Measurements from ENCODE around the gene TMEM59L. TPM values are rescaled to one million over a fixed set of nuclear protein-coding genes. Genes with fewer than 3 reads are reported as not detected.

Gene TMEM59L
- total and polyA plus RNA-seq, 2 donors (not counting 1 experiment from before 2014, with no cell fraction given) = not detected

DNA sequence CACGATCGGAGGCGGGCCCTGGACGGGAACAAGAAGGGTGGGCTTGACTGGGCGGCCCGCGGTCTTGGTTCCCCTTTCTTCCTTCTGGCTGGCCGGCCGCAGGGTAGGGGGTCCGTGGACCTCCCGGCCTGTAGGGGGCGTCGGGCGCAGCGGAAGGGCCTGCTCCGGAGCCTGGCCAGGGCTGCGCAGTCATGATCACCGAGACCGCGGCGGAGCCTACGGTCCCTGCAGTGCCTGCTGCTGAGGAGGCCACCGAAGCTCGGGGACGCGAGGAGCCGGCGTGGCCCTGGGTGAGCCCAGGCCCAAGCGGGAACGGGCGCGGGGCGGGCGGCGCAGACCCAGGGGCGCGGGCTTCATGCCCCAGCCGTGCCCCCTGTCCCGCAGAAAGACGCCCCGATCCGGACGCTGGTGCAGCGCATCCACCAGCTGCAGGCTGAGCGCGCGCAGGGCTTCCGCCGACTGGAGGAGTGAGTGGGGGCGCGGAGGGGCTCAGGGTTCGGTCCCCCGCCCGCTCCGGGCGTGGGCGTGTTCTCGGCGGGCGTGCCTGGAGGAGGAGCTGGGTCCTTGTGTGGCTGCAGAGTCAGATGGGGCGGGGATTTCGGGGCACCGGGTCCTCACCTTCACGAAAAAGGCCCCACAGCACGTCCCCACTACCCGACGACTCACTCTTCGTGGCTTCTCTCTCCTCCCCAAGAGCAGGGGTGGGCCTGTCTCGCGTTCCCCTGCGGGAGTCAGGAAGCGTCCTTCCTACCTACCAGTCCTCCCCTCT lies 23.9 kb upstream of the TMEM59L start, which contains the start of gene REX1BD:
REX1BD (plus strand) TSS at position 188 of the 769 bp plus-strand sequence; CDS start at position 192, 4 bp downstream.
- Mint-ChIP-seq H3K9me3 (ENCODE audit: insufficient read depth) (no peaks in the 10 kb centered on the region), H3K27me3 (no peaks in the 10 kb centered on the region), H3K4me1 (peaks cover 30% of the 10 kb centered on the region), H3K4me3 (peak within 1 kb of the TSS; percentile 76), H3K27ac (peak within 1 kb of the TSS; percentile 89)
- Histone ChIP-seq H3K9me3 (ENCODE audit: control extremely low read depth in 1 of 3, control insufficient read depth in 2 of 3, insufficient read depth in 1 of 3, low read length in 2 of 3) (no peaks in the 10 kb centered on the region), H3K4me1 (ENCODE audit: control insufficient read depth in 2 of 2, insufficient read depth in 2 of 2, low read length in 2 of 2) (peaks cover 18 to 43% of the 10 kb centered on the region in 2 donors), H3K4me3 (ENCODE audit: control extremely low read depth in 1 of 5, extremely low read depth in 1 of 5, insufficient read depth in 1 of 5, low read depth in 2 of 5, low read length in 4 of 5) (peak within 1 kb of the TSS; percentile 46 to 92 (median 77)), H3K27me3 (replicated peaks in 1 of 4; ENCODE audit: control extremely low read depth in 1 of 4, control insufficient read depth in 3 of 4, insufficient read depth in 4 of 4, low read length in 3 of 4) (no peaks in the 10 kb centered on the region), H3K4me2 (replicated peaks; ENCODE audit: low read depth, low read length, poor library complexity, severe bottlenecking) (peak within 1 kb of the TSS; percentile 96), H2AFZ (ENCODE audit: insufficient read depth, low read depth, low read length, poor library complexity, severe bottlenecking) (peak within 1 kb of the TSS; percentile 89), H3K79me2 (ENCODE audit: control insufficient read depth, insufficient read depth, low read length) (no peaks in the 10 kb centered on the region), H3K36me3 (replicated peaks in 1 of 2; ENCODE audit: control extremely low read depth in 1 of 2, control insufficient read depth in 1 of 2, extremely low read depth in 1 of 2, insufficient read depth in 2 of 2, low read length in 1 of 2) (peaks cover 0 to 6% of the 10 kb centered on the region in 2 experiments), H4K20me1 (ENCODE audit: control insufficient read depth, insufficient read depth, low read length, poor library complexity, severe bottlenecking) (peaks cover 10% of the 10 kb centered on the region), H3K9ac (ENCODE audit: low read length) (peak within 1 kb of the TSS; percentile 73), H3K27ac (ENCODE audit: low read length in 2 of 2) (peak within 1 kb of the TSS; percentile 73 to 82)
- TF ChIP-seq EZH2 (IDR thresholded peaks at IDR 0.05; ENCODE audit: borderline replicate concordance, insufficient read depth, low read depth, low read length, poor library complexity, severe bottlenecking) = no peak
- TF ChIP-seq, protein P1, sequence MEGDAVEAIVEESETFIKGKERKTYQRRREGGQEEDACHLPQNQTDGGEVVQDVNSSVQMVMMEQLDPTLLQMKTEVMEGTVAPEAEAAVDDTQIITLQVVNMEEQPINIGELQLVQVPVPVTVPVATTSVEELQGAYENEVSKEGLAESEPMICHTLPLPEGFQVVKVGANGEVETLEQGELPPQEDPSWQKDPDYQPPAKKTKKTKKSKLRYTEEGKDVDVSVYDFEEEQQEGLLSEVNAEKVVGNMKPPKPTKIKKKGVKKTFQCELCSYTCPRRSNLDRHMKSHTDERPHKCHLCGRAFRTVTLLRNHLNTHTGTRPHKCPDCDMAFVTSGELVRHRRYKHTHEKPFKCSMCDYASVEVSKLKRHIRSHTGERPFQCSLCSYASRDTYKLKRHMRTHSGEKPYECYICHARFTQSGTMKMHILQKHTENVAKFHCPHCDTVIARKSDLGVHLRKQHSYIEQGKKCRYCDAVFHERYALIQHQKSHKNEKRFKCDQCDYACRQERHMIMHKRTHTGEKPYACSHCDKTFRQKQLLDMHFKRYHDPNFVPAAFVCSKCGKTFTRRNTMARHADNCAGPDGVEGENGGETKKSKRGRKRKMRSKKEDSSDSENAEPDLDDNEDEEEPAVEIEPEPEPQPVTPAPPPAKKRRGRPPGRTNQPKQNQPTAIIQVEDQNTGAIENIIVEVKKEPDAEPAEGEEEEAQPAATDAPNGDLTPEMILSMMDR (IDR thresholded peaks at IDR 0.05) = peak; percentile 80
- CTCF ChIA-PET = interaction anchor here (0.7 to 3.3 kb wide), 20 partner anchors 8 to 331 kb away, joined by 3 to 32 read pairs (median 4); partner anchors contain the start of genes COPE, DDX49 and UBA52
- intact Hi-C loops (cut with micrococcal nuclease) = loop anchor here (1.0 to 5.0 kb wide), 7 partner anchors 17 to 330 kb away; partner anchors contain the start of genes COPE, DDX49, ELL and FKBP8
- under 1% methylated on average over 63 of the region's 72 CpGs for WGBS (ENCODE audit: insufficient coverage)
- POLR2A ChIA-PET = interaction anchor here (0.6 to 3.0 kb wide), 11 partner anchors 10 to 730 kb away, joined by 3 to 19 read pairs (median 7); partner anchors contain the start of genes COPE, DDX49, ELL and KXD1
- DNase-seq = peak; percentile 93
- ATAC-seq (ENCODE audit: low read depth) = peak; percentile 78
